ENCODE results near the gene SLC17A4. TPM values are rescaled to one million over a fixed set of nuclear protein-coding genes. Genes with fewer than 3 reads are reported as not detected.

The SLC17A4 gene
- total and polyA plus RNA-seq, 7 experiments from 2014 or later = not detected

DNA sequence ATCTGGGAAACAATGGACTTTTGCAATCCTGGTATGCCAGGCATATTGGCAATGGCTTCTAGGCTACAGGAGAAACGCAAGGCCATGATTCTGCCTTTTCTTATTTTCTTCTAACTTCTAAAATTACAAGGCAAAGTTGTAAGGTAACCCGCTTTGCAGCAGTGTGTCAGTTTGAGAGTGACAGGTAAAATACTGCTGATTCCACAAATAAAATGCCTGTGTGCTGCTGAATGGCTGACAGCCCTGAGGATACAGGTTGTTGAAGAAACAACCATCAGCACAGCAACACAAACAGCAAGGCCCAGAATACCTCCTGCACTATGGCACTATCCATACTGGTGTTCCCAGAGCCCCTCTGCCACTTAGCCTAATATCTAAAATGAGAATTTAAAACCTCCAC, 40.2 kb downstream of the SLC17A4 start:
- H3K4me3 ChIP-seq (ENCODE audit: low read length) = no peak overlapping the region
- H3K27ac ChIP-seq (ENCODE audit: low read depth, low read length) = no peak overlapping the region
- H3K4me3 Mint-ChIP-seq = no peak overlapping the region
- no peaks in the 10 kb centered on the region for H3K36me3 Mint-ChIP-seq
- DNase-seq (no peak), ATAC-seq (no peak)
- H3K4me1 ChIP-seq (ENCODE audit: control insufficient read depth in 2 of 2, insufficient read depth in 2 of 2, low read length in 2 of 2) = no peaks in the 10 kb centered on the region
- intact Hi-C loops (cut with micrococcal nuclease) = no loop called here
- H3K9me3 Mint-ChIP-seq = no peaks in the 10 kb centered on the region
- no peaks in the 10 kb centered on the region for H3K27me3 ChIP-seq (ENCODE audit: control insufficient read depth in 2 of 2, insufficient read depth in 2 of 2, low read length in 2 of 2)
- H3K27ac Mint-ChIP-seq = no peak overlapping the region
- no peaks in the 10 kb centered on the region for H3K9me3 ChIP-seq (ENCODE audit: control insufficient read depth in 2 of 3, low read length in 3 of 3)
- no peaks in the 10 kb centered on the region for H3K4me1 Mint-ChIP-seq
- no peaks in the 10 kb centered on the region for H3K36me3 ChIP-seq (ENCODE audit: control insufficient read depth in 2 of 3, insufficient read depth in 3 of 3, low read length in 3 of 3)
- POLR2A ChIA-PET = no interaction called here
- CTCF ChIA-PET = no interaction called here
- H3K27me3 Mint-ChIP-seq = peaks cover 0 to 16% (median 0%) of the 10 kb centered on the region in 5 donors

DNA sequence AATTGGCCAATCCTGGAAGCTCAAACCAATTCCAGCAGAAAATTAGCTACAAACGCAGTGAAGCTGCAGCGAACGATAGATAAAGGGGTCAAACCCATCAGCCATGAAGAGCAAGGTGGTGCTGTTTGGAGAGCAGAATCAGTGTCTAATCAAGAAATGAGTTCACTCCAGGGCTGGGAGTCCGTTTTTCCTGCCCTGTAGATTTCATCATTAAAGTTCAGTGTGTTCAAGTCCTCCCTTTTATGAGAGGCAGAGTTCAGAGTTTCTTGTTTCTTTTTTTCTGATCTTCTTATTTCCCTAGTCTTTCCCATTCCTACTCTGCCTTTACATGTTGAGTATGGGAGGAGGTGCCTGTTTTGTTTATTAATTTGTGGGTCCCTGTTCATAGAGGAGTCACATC, 46.9 kb downstream of the SLC17A4 start:
- CTCF ChIA-PET = no interaction called here
- H3K27me3 Mint-ChIP-seq = peaks cover 22 to 41% (median 25%) of the 10 kb centered on the region in 5 donors
- Histone ChIP-seq H3K4me3 (ENCODE audit: low read length) (no peak overlapping the region), H3K36me3 (ENCODE audit: control insufficient read depth in 2 of 3, insufficient read depth in 3 of 3, low read length in 3 of 3) (no peaks in the 10 kb centered on the region), H3K9me3 (ENCODE audit: control insufficient read depth in 2 of 3, low read length in 3 of 3) (no peaks in the 10 kb centered on the region), H3K4me1 (ENCODE audit: control insufficient read depth in 2 of 2, insufficient read depth in 2 of 2, low read length in 2 of 2) (no peaks in the 10 kb centered on the region), H3K27me3 (ENCODE audit: control insufficient read depth in 2 of 2, insufficient read depth in 2 of 2, low read length in 2 of 2) (no peaks in the 10 kb centered on the region), H3K27ac (ENCODE audit: low read depth, low read length) (no peak overlapping the region)
- ATAC-seq (no peak), DNase-seq (no peak)
- H3K36me3 Mint-ChIP-seq = no peaks in the 10 kb centered on the region
- POLR2A ChIA-PET = no interaction called here
- H3K9me3 Mint-ChIP-seq = peaks cover 0 to 7% (median 1%) of the 10 kb centered on the region in 11 donors
- no peak overlapping the region for H3K27ac Mint-ChIP-seq
- peaks cover 0 to 5% (median 0%) of the 10 kb centered on the region in 7 donors for H3K4me1 Mint-ChIP-seq
- intact Hi-C loops (cut with micrococcal nuclease) = no loop called here
- no peak overlapping the region for H3K4me3 Mint-ChIP-seq

DNA sequence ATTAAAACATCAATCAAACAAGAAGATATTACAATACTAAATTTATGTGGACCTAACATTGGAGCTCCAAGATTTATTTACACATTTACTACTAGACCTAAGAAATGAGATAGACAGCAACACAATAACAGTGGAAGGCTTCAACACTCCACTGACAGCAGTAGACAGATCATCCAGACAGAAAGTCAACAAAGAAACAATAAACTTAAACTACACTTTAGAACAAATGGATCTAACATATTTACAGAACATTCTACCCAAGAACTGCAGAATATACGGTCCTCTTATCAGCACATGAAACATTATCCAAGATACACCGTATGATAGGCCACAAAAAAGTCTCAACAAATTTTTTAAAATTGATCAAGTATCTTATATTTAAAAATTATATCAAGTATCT, 50.3 kb downstream of the SLC17A4 start:
- Mint-ChIP-seq H3K4me1 (peaks cover 0 to 5% (median 0%) of the 10 kb centered on the region in 7 donors), H3K27ac (no peak overlapping the region), H3K4me3 (no peak overlapping the region), H3K9me3 (peaks cover 0 to 7% (median 2%) of the 10 kb centered on the region in 11 donors), H3K27me3 (peaks cover 29 to 39% (median 30%) of the 10 kb centered on the region in 5 donors), H3K36me3 (no peaks in the 10 kb centered on the region)
- ChIA-PET CTCF (no interaction called here), POLR2A (no interaction called here)
- Histone ChIP-seq H3K27me3 (ENCODE audit: control insufficient read depth in 2 of 2, insufficient read depth in 2 of 2, low read length in 2 of 2) (no peaks in the 10 kb centered on the region), H3K4me3 (ENCODE audit: low read length) (no peak overlapping the region), H3K36me3 (ENCODE audit: control insufficient read depth in 2 of 3, insufficient read depth in 3 of 3, low read length in 3 of 3) (no peaks in the 10 kb centered on the region), H3K27ac (ENCODE audit: low read depth, low read length) (no peak overlapping the region), H3K9me3 (ENCODE audit: control insufficient read depth in 2 of 3, low read length in 3 of 3) (no peaks in the 10 kb centered on the region), H3K4me1 (ENCODE audit: control insufficient read depth in 2 of 2, insufficient read depth in 2 of 2, low read length in 2 of 2) (no peaks in the 10 kb centered on the region)
- DNase-seq = no peak
- intact Hi-C loops (cut with micrococcal nuclease) = no loop called here
- no peak for ATAC-seq

DNA sequence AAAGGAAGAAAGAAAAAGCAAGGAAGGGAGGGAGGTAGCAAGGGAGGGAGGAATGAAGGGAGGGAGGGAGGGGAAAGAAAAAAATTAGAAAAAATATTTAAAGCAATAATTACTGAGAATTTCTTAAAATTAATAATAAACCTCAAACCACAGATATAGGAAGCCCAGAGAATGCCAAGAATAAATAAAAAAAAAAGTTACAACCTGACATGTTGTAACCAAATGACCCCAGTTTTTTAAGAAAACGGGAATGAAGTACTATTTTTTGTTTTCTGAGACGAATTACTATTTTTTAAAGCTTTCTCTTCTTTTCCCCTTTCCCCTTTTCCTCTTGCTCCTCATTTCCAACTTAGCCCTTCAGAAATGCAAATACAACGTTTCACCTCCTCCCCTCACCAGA, 60.7 kb downstream of the SLC17A4 start:
- Histone ChIP-seq H3K4me1 (ENCODE audit: control insufficient read depth in 2 of 2, insufficient read depth in 2 of 2, low read length in 2 of 2) (no peaks in the 10 kb centered on the region), H3K27ac (ENCODE audit: low read depth, low read length) (no peak overlapping the region), H3K4me3 (ENCODE audit: low read length) (no peak overlapping the region), H3K36me3 (ENCODE audit: control insufficient read depth in 2 of 3, insufficient read depth in 3 of 3, low read length in 3 of 3) (no peaks in the 10 kb centered on the region), H3K27me3 (ENCODE audit: control insufficient read depth in 2 of 2, insufficient read depth in 2 of 2, low read length in 2 of 2) (no peaks in the 10 kb centered on the region), H3K9me3 (ENCODE audit: control insufficient read depth in 2 of 3, low read length in 3 of 3) (no peaks in the 10 kb centered on the region)
- peaks cover 10 to 26% (median 23%) of the 10 kb centered on the region in 5 donors for H3K27me3 Mint-ChIP-seq
- DNase-seq (no peak), ATAC-seq (no peak)
- no peak overlapping the region for H3K4me3 Mint-ChIP-seq
- intact Hi-C loops (cut with micrococcal nuclease) = no loop called here
- ChIA-PET CTCF (interaction anchor here (0.6 kb wide), 1 partner anchor 118 kb away, joined by 7 read pairs; no protein-coding TSS in a partner anchor), POLR2A (no interaction called here)
- no peak overlapping the region for H3K27ac Mint-ChIP-seq
- H3K36me3 Mint-ChIP-seq = peaks cover 0 to 1% (median 0%) of the 10 kb centered on the region in 5 donors
- H3K4me1 Mint-ChIP-seq = no peaks in the 10 kb centered on the region
- peaks cover 0 to 8% (median 2%) of the 10 kb centered on the region in 11 donors for H3K9me3 Mint-ChIP-seq

DNA sequence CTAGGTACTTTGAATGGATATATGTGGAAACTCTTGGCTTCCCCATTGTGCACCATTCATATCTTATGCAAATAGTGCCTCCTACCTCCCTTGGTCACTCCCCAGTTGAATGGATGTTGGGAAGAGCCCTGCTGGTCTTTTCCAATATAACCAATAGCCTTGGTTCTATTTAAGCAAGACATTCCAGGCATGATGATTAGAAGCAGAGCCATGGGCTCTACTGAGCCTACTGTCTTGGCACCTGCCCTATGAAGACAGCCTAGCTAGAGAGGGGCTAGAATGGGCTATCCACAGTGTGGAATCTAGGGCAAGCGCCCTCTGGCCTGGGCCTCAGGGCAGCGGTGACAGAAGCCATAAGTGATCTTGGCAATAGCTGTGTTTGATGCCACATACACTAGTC, 61.7 kb downstream of the SLC17A4 start:
- H3K27me3 Mint-ChIP-seq = peaks cover 10 to 26% (median 19%) of the 10 kb centered on the region in 5 donors

DNA sequence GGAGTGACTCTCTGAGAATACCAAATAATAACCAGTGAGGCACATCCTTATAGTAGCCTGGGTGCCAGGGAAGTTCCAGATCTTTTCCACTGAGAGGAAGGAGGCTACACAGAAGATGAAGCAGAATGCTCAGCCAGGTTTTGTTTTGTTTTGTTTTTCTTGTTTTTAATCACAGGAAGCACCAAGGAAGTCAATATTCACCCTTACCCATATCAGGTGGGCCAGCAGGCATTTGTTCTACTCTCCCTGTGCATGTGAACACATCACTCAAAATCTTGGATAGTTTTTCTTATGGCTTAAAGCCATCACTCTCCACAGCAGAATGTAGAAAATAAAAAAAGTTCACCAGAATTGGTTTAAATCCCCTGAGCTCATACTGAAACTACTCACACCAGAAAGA, 66.8 kb downstream of the SLC17A4 start:
- Mint-ChIP-seq H3K4me3 (no peak overlapping the region), H3K27ac (no peak overlapping the region), H3K9me3 (peaks cover 0 to 24% (median 10%) of the 10 kb centered on the region in 11 donors), H3K4me1 (peaks cover 0 to 4% (median 0%) of the 10 kb centered on the region in 7 donors), H3K27me3 (peaks cover 13 to 31% (median 29%) of the 10 kb centered on the region in 5 donors), H3K36me3 (peaks cover 0 to 4% (median 0%) of the 10 kb centered on the region in 5 donors)
- no peak overlapping the region for H3K27ac ChIP-seq (ENCODE audit: low read depth, low read length)
- DNase-seq (no peak), ATAC-seq (no peak)
- H3K27me3 ChIP-seq (ENCODE audit: control insufficient read depth in 2 of 2, insufficient read depth in 2 of 2, low read length in 2 of 2) = no peaks in the 10 kb centered on the region
- POLR2A ChIA-PET = no interaction called here
- no peaks in the 10 kb centered on the region for H3K4me1 ChIP-seq (ENCODE audit: control insufficient read depth in 2 of 2, insufficient read depth in 2 of 2, low read length in 2 of 2)
- H3K36me3 ChIP-seq (ENCODE audit: control insufficient read depth in 2 of 3, insufficient read depth in 3 of 3, low read length in 3 of 3) = no peaks in the 10 kb centered on the region
- CTCF ChIA-PET = no interaction called here
- H3K4me3 ChIP-seq (ENCODE audit: low read length) = no peak overlapping the region
- no peaks in the 10 kb centered on the region for H3K9me3 ChIP-seq (ENCODE audit: control insufficient read depth in 2 of 3, low read length in 3 of 3)
- intact Hi-C loops (cut with micrococcal nuclease) = no loop called here

More for the DNA sequence above, 61.7 kb downstream of the SLC17A4 start:
- H3K9me3 ChIP-seq (ENCODE audit: control insufficient read depth in 2 of 3, low read length in 3 of 3) = no peaks in the 10 kb centered on the region
- H3K27ac ChIP-seq (ENCODE audit: low read depth, low read length) = no peak overlapping the region
- no peaks in the 10 kb centered on the region for H3K27me3 ChIP-seq (ENCODE audit: control insufficient read depth in 2 of 2, insufficient read depth in 2 of 2, low read length in 2 of 2)
- no peak for ATAC-seq
- H3K36me3 ChIP-seq (ENCODE audit: control insufficient read depth in 2 of 3, insufficient read depth in 3 of 3, low read length in 3 of 3) = no peaks in the 10 kb centered on the region
- ChIA-PET POLR2A (no interaction called here), CTCF (interaction anchor here (1.4 kb wide), 1 partner anchor 96 kb away, joined by 4 read pairs; no protein-coding TSS in a partner anchor)
- DNase-seq = no peak
- H3K4me1 ChIP-seq (ENCODE audit: control insufficient read depth in 2 of 2, insufficient read depth in 2 of 2, low read length in 2 of 2) = no peaks in the 10 kb centered on the region
- Mint-ChIP-seq H3K4me3 (no peak overlapping the region), H3K4me1 (peaks cover 0 to under 1% (median 0%) of the 10 kb centered on the region in 7 donors), H3K27ac (no peak overlapping the region), H3K9me3 (peaks cover 0 to 8% (median 2%) of the 10 kb centered on the region in 11 donors), H3K36me3 (peaks cover 0 to 1% (median 0%) of the 10 kb centered on the region in 5 donors)
- no peak overlapping the region for H3K4me3 ChIP-seq (ENCODE audit: low read length)
- intact Hi-C loops (cut with micrococcal nuclease) = no loop called here

DNA sequence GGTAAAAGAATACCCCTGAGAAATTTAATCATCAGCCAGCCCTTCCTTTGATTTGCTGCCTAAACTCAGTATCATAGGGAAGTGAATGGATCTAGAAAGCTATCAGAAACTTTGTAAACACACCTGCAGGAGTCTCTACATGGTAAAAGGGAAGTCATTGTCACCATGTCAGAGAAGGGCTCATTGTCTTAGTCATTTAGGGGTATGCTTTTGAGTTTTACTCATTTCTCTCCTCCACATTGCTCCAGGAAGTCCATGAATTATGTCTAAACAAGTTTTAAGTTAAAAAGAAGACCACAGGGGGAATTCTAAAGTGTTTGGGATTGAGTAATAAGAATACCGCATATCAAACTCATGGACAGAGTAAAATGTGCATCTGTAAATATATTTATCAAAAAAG, 74.8 kb downstream of the SLC17A4 start:
- intact Hi-C loops (cut with micrococcal nuclease) = no loop called here
- ATAC-seq = no peak
- no peaks in the 10 kb centered on the region for H3K4me1 ChIP-seq (ENCODE audit: control insufficient read depth in 2 of 2, insufficient read depth in 2 of 2, low read length in 2 of 2)
- DNase-seq = no peak
- CTCF ChIA-PET = no interaction called here
- POLR2A ChIA-PET = interaction anchor here (0.6 kb wide), 1 partner anchor 1862 kb away, joined by 3 read pairs; no protein-coding TSS in a partner anchor
- H3K36me3 ChIP-seq (ENCODE audit: control insufficient read depth in 2 of 3, insufficient read depth in 3 of 3, low read length in 3 of 3) = no peaks in the 10 kb centered on the region
- peaks cover 0 to 23% (median 10%) of the 10 kb centered on the region in 11 donors for H3K9me3 Mint-ChIP-seq
- H3K27me3 Mint-ChIP-seq = peaks cover 27 to 38% (median 33%) of the 10 kb centered on the region in 5 donors
- no peak overlapping the region for H3K27ac Mint-ChIP-seq
- H3K27ac ChIP-seq (ENCODE audit: low read depth, low read length) = no peak overlapping the region
- H3K27me3 ChIP-seq (ENCODE audit: control insufficient read depth in 2 of 2, insufficient read depth in 2 of 2, low read length in 2 of 2) = peaks cover 0 to 3% of the 10 kb centered on the region in 2 donors
- no peaks in the 10 kb centered on the region for H3K9me3 ChIP-seq (ENCODE audit: control insufficient read depth in 2 of 3, low read length in 3 of 3)
- peaks cover 0 to 9% (median 0%) of the 10 kb centered on the region in 5 donors for H3K36me3 Mint-ChIP-seq
- H3K4me3 ChIP-seq (ENCODE audit: low read length) = no peak overlapping the region
- peaks cover 0 to 4% (median 0%) of the 10 kb centered on the region in 7 donors for H3K4me1 Mint-ChIP-seq
- no peak overlapping the region for H3K4me3 Mint-ChIP-seq

All from naive thymus-derived CD4-positive, alpha-beta T cell (primary cell).